ENCODE data around the gene APOBR. TPM values are rescaled to one million over a fixed set of nuclear protein-coding genes. Genes with fewer than 3 reads are reported as not detected.
A peak's percentile ranks its signal among the peaks of the same experiment; 100 is the strongest.
"Not testable (repeated sequence)": the region's sequence is repeated elsewhere in the genome, so short reads cannot be mapped to it uniquely, and the experiment has no call there.

The APOBR gene
- polyA plus RNA-seq, 5 donors: 0.87 to 1.7 (median 1.4) TPM

DNA sequence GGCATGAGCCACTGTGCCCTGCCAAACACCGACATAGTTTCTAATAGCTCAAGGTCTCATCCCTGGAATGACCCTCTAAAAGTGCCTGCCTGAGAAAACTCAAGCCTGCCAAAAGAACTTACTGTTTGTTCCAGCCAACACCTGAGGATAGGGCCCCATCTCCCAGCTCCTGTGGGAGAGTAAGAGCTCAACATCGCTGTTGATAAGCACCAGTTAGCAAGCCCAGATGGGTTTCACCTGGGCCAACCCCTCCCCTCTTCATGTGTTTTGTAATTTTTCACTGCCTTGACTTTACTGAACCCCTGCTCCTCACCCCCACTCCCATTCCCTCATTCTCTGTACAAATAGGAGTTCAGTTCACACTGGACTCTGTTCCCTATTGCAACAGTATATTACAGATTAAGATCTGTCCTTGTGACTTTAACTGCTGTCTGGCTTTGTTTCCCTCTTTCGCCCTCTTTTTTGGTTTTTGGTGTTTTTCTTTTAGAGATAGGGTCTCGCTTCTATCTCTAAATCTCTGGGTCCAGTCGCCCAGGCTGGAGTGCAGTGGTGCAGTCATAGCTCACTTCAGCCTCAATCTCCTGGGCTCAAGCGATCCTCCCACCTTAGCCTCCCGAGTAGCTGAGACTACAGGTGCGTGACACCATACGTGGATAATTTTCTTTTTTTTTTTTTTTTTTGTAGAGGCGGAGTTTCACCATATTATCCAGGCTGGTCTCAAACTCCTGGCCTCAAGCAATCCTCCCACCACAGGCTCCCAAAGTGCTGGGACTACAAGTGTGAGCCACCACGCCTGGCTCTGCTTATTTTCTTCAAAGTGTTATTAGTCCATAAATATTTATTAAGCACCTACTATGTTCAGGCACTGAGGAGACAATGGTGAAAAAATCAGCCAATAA lies 32.0 kb downstream of the APOBR start:
- no peak for DNase-seq

DNA sequence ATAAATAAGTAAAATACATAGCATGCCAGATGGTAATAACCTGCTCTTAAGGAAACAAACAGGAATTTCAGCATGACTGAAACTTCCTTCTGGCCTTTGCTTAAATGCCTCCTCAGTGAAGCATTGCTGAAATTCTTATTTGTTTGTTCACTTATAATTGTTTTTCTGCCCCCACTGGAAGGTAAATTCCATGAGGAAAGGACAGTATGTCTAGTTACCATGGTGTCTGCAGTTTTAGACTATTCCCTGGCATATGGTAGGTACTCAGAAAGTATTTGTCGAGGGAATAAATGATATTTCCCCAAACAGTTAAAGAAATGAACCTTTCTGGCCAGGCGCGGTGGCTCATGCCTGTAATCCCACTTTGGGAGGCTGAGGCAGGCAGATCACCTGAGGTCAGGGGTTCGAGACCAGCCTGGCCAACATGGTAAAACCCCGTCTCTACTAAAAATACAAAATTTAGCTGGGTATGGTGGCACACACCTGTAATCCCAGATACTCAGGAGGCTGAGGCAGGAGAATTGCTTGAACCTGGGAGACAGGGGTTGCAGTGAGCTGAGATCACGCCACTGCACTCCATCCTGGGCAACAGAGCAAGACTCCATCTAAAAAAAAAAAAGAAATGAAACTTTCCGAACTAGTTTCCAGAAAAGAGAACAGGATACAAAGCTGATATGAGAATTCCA lies 32.8 kb downstream of the APOBR start:
- DNase-seq: not testable (repeated sequence)

DNA sequence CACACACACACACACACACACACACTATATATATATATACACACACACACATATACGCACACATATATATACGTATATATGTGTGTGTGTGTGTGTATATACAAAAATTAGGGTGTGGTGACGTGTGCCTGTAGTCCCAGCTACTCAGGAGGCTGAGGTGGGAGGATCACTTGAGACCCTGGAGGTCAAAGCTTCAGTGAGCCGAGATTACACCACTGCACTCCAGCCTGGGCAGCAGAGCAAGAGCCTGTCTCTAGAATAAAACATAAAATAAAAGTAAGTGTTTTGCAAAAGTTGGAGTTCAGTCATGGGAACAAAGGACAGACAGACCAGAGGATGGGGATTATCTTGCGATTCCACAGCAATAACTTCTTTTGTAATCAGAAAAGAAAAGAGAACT lies 33.5 kb downstream of the APOBR start:
- no peak for DNase-seq

DNA sequence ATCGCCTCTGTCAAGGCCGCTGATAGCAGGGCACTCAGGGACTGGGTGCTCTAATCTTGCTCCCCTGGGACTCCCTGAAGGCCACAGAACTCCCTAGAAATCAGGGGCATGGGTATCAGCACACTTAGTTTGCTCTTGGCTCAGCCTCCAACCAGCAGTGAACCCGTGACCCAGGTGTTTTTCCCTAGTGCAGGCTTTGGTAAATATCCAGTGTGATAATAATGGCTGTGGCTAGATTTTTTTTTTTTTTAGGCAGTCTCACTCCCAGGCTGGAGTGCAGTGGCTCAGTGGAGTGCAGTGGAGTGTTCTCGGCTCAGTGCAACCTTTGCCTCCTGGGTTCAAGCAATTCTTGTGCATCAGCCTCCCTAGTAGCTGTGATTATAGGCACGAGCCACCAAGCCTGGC lies 34.0 kb downstream of the APOBR start:
- DNase-seq: no peak

DNA sequence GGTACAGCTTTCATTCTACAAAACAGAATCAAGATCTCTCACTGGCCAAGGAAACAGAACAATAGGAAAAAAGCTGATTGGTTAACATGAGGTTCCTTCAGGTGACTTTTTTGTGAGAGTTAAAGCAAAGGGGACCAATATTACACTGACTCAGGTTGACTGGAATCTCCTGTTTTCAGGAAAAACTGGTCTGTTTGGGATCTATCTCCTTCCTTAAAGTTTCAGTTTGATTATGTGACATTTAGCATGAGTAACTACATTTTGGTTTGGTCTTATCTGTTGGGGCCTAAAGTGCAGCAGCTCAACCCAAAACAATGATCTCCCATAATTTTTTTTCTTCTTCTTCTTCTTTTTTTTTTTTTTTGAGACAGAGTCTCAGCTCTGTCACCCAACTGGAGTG lies 34.7 kb downstream of the APOBR start:
- no peak for DNase-seq

DNA sequence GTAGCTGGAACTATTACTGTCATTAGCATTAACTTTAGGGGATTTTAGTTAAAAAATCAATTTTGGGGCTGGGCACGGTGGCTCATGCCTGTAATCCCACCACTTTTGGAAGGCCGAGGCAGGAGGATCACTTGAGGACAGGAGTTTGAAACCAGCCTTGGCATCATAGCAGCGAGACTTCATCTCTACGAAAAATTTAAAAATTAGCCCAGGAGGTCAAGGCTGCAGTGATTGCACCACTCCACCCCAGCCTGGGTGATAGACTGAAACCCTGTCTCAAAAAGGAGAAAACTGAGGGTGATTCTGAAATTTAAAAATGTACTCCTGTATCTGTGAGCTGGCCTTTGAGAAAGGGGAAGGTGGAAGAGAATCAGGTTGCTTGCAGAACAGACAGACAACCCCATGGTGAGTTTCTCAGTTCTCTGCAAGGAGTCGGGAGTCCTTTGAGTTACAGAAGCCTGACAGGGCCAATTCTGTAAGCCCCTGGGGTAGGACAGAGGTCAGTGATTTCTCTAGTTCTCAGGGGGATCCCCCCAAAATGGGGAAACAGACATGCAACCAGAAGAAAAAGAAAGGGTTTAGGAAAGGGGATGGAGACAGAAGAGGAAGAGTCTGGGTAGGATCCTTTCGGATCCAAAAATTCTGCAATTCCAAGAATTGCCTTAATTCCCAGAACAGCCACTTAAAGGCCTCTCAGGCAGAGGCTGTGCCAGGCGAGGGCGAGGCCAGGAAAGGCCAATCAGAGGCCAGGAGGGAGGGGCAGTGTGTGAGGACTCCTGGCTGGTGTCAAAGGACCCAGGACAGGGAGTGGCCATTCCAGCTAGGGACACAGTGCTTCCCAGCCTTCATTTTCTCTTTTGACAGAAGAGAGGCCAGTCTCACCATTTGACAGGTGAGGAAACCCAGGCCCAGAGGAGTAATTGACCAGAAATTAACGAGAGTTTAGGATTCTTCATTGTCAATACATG lies 37.6 kb downstream of the APOBR start:
- no peak for DNase-seq

DNA sequence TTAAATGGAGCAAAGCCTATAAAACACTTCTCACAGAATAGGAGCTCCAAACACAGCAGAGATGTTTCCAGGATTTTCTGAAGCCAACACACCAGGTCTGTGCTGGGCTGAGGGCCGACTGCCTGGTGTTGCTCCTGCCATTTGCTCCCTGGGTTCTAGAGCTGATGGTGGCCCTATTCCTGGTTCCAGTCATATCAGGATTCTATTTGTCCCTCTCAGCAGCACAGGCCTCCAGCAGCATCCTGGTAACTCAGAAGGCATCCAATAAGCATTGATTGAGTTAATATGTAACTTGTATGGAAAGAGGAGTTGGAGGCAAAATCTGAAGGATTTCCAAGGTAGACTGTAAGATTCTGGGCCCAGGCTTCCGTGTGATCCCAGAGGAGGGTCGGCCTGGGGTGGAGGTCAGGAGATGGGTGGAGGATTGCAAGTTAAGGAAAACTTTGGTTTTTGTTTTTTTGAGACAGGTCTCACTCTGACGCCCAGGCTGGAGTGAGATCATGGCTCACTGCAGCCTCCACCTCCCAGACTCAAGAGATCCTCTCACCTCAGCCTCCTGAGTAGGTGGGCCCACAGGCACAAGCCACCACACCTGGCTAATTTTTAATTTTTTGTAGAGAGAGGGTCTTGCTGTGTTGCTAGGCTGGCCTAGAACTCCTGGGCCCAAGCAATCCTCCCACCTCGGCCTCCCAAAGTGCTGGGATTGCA lies 38.7 kb downstream of the APOBR start:
- no peak for DNase-seq

DNA sequence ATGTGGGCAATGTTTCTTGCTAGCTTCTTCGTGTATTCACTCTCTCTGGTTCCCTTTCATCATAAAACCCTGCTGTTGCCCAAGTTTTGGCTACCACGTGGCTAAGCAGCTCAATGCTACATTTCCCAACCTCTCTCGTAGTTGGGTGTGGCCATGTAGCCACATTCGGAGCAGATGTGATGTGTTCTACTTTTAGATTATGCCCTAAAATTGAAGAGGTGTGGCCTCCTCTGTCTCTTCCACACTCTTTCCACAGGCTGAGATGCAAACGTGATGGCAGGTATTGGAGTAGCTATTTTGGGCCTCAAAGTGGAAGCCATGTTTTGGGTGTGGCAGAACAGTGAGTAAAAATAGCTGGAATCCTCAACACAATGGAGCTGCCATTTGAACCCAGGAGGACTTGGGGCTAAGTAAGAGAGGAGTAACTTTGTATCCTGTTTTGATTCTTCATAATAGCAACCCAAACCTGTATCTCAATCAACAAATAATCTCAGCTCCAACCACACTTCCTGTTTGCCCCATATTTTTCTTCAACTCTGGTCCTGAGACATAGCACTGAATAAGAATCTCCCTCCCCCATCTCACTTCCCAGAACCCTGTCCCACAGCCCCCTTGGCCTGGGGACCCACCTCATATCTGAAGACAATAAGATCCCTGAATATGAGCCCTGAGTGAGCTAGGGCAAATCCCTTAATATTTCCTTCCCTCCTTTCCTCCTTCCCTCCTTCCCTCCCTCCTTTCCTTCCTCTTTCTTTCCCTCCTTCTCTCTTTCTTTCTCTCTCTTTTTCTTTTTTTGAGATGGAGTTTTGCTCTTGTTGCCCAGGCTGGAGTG lies 40.3 kb downstream of the APOBR start:
- no peak for DNase-seq

DNA sequence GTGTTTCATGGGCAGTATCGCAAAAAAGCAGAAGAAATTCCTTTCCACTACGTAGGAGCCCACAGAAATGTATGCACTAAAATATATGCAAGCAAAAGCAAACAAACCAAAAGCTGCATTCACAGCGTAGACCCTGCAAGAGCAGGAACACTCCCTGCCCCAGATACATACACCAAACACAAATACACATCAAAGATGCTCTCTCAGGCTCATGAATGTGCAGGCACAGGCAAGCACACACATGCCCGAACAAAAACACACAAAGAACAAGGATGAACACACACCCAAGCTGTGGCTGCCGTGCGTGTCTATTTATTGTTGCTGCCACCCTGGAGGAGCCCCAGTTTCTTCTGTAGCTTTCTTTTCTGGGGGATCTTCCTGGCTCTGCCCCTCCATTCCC lies 42.6 kb downstream of the APOBR start:
- DNase-seq: no peak

DNA sequence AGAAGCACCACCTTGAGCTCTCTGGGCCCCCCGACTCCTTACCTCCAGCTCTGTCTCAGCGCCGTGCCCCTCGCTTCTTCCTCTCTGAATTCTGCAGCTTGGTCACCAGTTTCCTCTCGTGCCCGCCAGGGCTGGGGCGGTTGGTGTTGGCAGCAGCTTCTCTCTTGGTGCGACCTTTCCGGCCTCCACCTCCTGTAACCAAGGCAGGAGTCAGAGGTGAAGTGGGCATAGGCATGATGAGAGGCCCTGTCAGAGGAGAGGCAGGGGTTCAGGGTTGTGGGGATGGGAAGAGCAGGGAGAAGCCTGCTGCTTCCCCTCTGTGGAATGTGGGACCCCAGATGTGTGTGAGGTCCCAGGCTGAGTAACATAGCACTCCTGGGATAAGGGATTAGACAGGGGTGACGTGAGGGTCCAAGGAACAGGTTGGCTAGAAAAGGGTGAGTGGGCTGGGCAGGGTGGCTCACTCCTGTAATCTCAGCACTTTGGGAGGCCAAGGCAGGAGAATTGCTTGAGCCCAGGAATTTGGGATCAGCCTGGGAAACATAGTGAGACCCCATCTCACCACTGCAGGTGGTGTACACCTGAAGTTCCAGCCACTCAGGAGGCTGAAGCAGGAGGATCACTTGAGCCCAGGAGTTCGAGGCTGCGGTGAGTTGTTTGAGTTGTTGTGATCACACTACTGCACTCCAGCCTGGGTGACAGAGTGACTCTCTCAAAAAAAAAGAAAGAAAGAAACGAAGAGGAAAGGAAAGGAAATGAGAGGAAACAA lies 43.7 kb downstream of the APOBR start:
- no peak for DNase-seq

DNA sequence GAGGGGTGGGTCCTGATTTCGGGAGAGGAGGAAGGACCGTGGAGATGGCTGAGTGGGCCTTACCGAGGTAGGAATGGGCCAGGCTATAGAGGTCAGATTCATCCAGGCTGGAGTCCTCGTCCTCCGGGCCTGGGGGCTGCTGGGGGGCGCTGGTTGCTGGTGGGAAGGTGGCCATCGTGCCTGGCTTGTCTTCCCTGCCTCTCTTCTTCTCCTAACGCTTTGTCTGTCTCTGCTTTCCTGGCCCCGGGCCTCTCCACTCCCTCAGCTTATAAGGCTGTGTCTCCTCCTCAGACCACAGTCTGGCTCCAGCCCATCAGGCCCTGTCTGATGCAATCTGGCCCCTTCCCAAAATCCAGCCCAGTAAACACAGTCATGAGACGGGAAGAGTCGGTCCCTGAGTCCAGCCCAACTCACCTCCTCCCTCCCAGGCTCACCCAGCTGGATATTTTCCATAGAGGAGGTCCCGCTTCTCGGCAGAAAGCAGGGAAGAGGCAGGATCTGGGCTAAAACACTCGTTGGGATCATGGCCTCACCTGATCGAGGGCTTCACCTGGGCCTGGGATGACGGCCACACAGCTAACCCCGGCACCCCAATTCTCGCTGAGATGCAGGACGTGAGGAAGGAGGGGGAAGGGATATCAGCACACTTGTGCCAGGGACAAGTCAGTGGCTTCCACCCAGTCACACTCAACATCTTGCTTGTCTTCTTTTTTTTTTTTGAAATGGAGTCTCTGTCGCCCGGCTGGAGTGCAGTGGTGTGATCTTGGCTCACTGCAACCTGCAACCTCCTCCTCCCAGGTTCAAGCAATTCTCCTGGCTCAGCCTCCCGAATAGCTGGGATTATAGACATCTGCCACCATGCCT lies 44.5 kb downstream of the APOBR start, which contains the start of gene NUPR1:
NUPR1 (minus strand) TSS at position 242 of the 864 bp plus-strand sequence; CDS start at position 175, 67 bp downstream.
- DNase-seq: peak; percentile 92 to 94

DNA sequence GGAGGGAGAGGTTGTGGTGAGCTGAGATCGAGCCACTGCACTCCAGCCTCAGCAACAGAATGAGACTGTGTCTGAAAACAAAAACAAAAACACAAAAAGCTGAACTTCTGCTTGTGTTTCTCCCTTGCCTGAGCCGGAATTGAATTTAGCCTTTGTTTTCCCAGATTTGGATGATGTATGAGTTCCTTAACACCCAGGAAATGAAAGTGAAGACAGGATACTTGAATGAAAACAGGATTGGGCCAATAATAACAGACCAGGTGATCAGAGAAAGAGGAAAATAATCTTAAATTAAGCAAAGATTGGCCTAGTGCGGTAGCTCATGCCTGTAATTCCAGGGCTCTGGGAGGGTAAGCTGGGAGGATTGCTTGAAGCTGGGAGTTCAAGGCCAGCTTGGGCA lies 45.9 kb downstream of the APOBR start:
- DNase-seq: no peak

DNA sequence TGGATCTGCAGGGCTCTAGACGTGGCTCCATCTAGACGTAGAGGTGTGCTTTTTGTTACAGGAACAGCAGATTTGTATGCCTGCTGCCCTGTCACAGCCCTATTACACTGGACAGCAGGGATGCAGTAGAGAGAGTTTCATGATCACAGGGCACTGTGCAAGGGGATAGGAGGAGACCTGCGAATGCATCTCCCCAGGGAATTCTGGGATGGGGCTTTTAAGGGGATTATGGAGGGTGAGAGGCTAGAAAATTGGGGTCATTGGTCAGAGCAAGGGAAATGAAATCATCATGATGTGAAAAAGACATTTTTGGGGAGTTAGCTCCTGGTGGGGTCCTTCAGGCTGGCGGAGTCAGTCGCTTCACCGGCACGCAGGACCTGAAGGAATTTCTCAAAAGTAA lies 48.2 kb downstream of the APOBR start:
- DNase-seq: no peak

DNA sequence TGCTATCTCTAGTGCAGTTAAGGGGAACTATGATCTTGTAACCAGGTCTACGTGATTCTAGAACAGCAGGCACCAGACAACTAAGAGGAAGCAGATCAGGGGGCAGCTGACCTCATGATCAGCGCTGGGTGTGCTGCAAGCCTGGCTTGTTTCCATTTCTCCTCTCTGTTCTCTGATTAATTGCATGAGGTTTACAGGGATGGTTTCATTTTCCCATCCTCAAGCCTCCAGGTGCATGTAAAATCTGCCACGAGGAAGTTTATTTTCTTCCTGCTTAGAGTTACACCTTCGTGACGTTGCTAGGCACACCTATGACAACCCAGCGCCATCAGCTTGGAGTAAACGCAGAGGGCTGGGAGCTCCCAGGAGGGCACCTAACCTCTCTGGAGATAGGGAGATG lies 48.6 kb downstream of the APOBR start:
- DNase-seq: no peak

DNA sequence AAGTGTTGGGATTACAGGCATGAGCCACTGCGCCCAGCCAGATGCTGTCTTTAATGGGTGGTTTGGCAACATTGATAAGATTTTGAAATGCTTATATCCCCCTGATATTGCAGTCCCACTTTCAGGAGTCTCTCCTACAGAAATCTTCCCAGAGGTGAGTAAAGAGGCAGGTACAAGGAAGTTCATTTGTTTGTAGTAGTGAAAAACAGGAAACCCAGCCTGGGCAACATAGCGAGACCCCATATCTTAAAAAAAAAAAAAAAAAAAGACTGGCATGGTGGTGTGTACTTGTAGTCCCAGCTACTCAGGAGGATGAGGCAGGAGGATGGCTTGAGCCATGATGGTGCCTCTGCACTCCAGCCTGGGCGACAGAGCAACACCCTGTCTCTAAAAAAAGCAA lies 50.6 kb downstream of the APOBR start:
- DNase-seq: no peak

DNA sequence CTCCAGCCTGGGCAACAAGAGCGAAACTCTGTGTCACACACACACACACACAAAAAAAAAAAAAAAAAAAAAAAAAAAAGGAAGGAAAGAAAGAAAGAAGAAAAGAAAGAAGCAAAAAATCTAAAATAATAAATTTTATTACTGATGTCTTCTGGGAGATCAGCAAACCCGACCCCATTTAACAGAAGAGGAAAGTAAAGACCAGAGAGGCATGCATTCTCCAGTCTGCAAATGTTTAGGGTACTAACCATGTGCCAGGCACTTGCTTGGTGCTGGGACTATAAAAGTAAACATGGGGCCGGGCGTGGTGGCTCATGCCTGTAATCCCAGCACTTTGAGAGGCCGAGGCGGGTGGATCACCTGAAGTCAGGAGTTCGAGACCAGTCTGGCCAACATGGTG lies 51.5 kb downstream of the APOBR start:
- not testable (repeated sequence) for DNase-seq

DNA sequence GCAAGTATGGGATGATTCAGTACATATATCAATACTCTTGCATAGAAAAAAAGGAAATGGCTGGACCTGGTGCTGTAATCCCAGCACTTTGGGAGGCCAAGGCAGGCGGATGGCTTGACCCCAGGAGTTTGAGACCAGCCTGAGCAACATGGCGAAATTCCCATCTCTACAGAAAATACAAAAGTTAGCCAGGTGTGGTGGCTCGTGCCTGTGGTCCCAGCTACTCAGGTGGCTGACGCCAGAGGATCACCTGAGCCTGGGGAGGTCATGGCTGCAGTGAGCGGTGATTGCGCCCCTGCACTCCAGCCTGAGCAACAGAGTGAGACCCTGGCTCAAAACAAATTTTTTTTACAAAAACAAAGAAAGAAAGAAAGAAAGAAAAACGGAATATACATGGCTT lies 52.2 kb downstream of the APOBR start:
- DNase-seq: no peak

DNA sequence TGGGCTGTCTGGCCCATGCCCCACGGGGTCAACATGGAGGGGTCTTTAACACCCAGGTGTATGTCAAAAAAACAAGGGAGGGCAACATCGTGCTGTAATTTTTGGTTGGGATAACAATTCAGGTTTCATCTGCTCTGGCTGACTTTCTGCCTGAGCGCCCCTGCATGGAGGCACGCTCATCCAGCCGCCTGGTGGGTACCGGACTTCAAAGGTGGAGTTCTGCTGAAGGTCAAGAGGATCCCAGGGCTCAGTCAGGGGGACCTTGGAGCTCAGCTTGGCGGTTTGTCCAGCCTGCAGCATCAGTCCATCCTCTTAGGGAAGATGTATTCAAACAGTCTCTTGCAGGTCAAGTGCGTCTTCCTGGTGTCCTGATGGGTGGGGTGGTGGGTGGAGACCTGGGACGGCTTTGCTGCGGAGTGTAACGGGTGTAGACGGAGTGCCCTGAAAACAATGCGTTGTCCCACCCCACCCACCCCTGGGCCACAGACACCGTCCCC lies 53.9 kb downstream of the APOBR start:
- no peak for DNase-seq
